Inflammatory macrophage (primary cell): ENCODE data around the gene CEBPZOS.
"Not testable (repeated sequence)": the region's sequence is repeated elsewhere in the genome, so short reads cannot be mapped to it uniquely, and the experiment has no call there.

Source experiments
- DNase-seq, 2 donors: peaks; one replicate each; pipeline ENCODE4 v3.0.0-alpha.2; 2020 to 2022

CEBPZOS gene

DNA sequence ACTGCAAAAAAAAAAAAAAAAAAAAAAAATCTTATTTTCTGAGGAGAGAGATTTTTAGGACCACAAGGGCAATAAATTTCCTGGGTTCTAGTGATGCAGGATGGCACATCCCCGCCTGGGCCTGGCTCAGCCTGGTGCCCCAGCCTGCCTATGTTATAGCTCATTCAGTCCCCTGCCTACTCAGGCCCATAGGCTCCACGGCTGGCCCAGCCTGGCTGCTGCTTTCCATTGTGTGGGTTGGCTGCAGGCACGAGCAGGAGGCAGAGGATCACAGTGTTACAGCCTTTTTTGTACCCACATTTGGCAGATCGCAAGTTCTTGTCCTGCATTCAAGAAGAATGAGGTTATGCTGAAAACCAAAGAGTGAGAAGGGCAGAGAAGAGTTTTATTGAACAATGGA is 5.0 kb upstream of the CEBPZOS start:
- DNase-seq = no peak

DNA sequence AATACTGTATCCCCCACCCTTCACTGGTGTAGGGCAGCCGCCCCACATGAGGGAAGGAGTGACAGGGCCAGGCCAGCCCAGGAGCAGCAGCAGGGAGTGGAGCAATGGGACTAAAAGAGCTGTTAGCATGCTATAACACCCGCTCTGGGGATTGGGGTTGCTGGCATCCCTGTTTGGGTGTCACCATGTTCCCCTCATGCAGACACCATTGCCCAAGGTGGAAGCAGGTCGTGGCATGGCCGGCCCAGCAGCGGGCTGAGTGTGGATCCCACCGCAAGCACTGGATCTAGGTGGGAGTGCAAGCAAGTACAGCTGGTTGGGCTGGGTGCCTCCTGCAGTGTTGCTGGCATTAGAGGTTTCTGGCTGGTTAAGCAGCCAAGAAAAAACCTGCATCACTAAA is 4.5 kb upstream of the CEBPZOS start:
- DNase-seq = no peak

DNA sequence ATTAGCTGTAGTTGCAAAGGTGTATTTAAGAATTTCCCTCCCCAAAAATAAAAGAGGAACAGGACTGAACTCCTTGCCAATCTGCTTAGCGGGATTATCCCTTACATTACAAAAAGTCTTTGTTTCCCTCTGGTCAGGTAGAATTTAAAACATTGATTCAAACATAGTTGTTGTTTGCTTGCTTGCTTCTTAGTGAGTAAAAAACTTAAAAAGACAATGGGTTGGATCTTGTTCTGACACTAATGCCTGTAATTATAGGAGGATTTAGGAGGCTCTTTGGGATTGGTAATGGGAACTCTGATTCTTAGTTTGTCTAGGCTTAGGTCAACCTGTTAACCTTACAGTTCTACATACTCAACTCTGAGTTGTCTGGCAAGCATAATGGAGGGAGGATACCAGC is 3.7 kb upstream of the CEBPZOS start:
- no peak for DNase-seq

GRCh38 chr2:37195862-37196319 is 405 bp upstream of the CEBPZOS start:
- not testable (repeated sequence) for DNase-seq

GRCh38 chr2:37198681-37199065 is 2.4 kb downstream of the CEBPZOS start:
- DNase-seq = no peak

DNA sequence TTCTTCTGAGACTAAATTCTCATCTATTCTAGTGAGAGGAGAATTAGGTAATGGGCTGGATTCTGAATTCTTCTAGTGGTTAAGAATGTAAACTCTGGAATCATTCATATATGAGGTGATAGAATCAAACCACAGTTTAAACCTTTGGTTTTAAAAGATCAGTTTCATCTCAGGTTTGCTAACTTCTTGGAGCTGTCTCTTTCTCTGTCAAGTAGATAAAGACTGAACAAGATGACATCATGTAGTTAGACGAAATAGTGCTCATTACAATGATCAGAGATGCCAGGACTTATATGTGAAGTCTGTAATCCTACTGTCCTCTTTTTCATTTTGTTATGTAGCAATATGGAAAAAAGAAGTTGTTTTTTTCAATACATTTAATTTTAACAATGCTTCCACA is 4.9 kb downstream of the CEBPZOS start:
- DNase-seq = no peak

DNA sequence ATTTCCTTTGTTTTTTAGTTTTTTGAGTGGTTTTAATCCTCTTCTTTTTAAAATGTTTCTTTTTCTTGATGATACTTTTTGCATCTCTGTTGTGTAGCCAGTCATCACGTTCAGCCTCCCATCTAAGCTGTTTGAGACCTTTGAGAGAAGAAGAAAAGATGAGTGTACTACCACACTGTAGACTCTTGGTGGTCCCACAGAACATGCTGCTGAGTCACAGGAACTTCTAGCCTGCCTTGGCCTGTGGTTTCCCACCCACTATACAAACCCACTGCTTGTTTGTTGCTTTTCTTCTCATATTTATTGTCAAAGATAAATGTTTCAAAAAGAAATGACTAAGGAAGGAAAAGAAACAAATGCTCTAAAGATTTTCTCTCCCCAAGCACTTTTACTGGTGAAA is 5.5 kb downstream of the CEBPZOS start:
- peak in 1 of 2 donors; percentile 6 for DNase-seq

DNA sequence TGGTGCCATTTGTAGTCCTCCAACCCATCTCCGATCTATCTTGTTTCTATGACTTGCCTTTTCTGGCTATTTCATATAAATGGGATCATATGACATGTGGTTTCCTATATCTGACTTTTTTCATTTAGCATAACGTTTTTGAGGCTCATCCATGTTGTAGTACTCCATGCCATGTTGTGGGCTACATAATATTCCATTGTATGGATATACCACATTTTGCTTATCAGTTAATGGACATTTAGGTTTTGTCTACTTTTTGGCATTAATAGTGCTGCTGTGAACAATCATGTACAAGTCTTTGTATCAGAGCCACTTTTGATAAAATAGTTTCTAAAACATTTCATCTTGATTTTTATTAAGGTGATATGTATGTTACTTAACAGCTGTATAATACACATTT is 7.4 kb downstream of the CEBPZOS start:
- DNase-seq = no peak

DNA sequence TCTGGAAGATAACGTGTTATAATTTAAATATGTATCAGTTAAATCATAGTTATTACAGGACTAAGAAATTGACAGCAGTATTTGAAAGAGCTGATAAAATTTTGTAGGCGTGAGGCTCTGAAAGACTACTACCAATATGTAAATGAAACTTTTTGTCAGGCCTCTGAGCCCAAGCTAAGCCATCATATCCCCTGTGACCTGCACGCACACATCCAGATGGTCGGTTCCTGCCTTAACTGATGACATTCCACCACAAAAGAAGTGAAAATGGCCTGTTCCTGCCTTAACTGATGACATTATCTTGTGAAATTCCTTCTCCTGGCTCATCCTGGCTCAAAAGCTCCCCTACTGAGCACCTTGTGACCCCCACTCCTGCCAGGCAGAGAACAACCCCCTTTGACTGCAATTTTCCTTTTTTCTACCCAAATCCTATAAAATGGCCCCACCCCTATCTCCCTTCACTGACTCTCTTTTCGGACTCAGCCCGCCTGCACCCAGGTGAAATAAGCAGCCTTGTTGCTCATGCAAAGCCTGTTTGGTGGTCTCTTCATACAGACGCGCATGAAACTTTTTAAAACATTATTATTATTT is 8.9 kb downstream of the CEBPZOS start:
- DNase-seq = not testable (repeated sequence)

DNA sequence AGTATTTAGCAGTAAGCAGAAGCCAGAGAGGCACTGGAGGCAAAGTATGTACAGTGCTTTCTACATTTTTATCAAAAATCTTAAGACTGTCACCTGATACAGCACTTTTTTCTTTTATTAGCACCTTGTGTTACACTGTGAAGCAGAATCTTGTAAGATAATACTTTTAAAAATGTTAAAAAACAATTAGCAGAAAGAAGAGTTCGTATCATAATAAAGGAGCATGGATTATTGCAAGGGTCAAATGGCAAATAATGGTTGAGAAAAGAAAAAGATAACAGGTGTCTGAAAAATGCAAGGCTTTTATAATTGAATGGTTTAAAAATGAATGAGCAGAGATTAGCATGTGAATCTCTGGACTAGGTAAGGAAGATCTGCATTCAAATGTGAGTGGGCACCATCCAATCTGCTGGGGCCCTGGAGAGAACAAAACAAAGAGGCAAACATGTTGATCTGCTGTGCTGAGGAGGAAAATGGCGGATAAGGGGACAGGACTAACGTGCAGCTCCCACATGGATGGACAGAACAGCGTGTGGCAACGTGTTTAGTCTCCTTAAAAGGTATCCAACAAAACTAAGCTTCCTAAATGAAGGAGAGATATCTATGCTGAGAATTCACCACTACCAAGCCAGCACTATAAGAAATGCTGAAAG is 9.5 kb downstream of the CEBPZOS start:
- no peak for DNase-seq

- not testable (repeated sequence) for DNase-seq
These were observed 10.5 kb downstream of the CEBPZOS start for GRCh38 chr2:37206760-37207159.

GRCh38 chr2:37211212-37211611 is 14.9 kb downstream of the CEBPZOS start:
- no peak for DNase-seq

GRCh38 chr2:37211939-37212338 is 15.6 kb downstream of the CEBPZOS start:
- DNase-seq = no peak

DNA sequence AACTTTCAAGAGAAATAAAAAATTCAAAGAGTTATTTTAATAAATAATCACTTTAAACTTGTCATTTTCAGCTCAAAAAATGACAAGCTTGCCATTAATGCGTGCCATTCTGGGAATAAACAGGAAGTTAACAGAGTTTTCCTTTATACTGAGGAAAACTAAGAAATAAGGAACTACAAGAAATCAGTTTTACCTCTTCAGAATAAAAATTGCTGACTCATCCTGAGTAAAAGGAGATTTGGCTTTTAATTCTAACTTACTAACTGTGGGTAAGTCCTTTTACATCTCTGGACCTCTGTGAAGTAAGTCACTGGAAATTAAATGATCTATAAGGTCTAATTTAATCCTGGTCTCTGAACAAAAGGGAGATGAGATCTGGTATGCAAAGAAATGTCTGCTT is 19.0 kb downstream of the CEBPZOS start:
- DNase-seq = peak; percentile 6 to 24

GRCh38 chr2:37219046-37219445 is 22.8 kb downstream of the CEBPZOS start:
- DNase-seq = no peak

GRCh38 chr2:37223131-37223530 is 26.8 kb downstream of the CEBPZOS start:
- DNase-seq = no peak

GRCh38 chr2:37224063-37224462 is 27.8 kb downstream of the CEBPZOS start:
- no peak for DNase-seq

DNA sequence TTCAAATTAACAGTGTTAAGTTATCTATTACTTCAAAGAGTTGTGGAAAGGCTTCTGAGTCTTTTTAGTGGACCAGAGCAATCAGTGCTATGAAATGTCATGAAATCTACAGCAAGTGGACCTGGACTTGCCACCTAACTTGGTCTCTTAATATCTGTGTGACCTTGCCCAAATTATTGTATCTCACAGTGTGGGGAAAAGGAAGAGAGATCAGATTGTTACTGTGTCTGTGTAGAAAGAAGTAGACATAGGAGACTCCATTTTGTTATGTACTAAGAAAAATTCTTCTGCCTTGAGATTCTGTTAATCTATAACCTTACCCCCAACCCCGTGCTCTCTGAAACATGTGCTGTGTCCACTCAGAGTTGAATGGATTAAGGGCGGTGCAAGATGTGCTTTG is 28.8 kb downstream of the CEBPZOS start:
- DNase-seq = not testable (repeated sequence)

DNA sequence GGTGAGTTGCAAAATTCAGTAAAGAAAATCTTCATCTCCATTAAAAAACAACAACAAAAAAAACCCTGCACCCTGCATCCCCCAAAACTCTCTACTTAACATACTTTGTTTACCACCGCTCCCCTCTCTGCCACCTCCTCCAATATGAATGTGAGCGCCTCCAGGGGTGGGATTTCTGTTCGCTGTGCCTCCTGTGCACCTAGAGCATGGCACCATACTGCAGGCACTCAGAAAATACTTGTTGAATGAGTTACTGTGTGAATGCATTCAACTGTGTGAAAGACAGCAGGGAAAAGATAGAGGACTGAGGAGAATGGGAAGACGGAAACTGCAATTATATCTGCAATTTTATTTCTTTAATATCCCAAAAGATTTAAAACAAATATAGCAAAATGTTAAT is 30.6 kb downstream of the CEBPZOS start:
- DNase-seq = no peak

- no peak for DNase-seq
These were observed 32.5 kb downstream of the CEBPZOS start for GRCh38 chr2:37228788-37229187.

GRCh38 chr2:37230581-37230980 is 34.3 kb downstream of the CEBPZOS start:
- DNase-seq = no peak

DNA sequence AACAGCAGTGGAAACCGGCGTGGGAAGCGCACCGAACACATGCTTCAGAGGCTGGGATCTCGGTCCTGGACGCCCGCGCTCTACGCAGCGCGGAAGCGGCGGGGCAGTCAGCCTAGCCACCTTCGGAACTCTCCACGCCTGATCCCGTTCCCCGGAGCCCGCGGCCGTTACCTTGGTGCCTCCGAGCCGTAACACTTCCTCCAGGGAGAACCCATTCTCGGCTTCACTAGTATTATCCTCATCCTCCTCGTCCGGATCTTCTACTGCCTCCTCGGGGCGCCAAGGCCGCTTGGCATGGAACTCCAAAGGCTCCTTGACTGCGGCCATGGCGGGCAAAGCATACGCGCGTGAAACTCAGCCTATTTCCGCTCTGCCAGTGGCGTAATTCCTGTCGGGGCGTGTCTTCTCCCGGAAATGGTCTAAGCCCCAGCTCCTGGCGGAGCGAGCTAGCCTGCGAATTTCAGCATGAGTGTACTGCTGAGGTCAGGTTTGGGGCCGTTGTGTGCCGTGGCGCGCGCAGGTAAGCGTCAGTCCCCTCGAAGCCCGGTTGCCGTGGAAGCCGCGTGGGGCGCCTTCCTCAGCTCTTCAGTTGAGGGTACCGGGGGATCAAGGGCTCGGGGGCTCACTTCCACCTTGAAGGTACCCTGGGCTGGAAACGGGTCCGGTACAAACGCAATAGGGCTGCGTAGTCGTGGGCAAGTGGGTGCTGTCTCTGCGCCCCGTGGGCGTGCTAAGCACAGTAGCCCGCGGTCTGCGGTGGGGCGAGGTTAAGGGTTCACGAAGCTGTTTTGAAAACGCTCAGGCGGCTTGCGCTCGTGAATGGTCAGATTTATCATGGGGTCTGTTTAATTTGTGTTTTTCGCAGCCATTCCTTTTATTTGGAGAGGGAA is 35.2 kb downstream of the CEBPZOS start, which contains the start of the genes CEBPZ and NDUFAF7:
Gene CEBPZ, minus strand, starts transcription at position 356 of the 890 bp plus-strand sequence. Its CDS starts 29 bp downstream, at position 327.
Gene NDUFAF7, plus strand, starts transcription at position 418 of the 890 bp plus-strand sequence. Its CDS starts 48 bp downstream, at position 466.
- DNase-seq = peak; percentile 94 to 97
